NCI-H2196 (cell line): ENCODE results near the gene EFEMP2.
"Not testable (repeated sequence)": the region's sequence is repeated elsewhere in the genome, so short reads cannot be mapped to it uniquely, and the experiment has no call there.

Experiments used
- DNase-seq: peaks from one replicate; lab custom pipeline; 2025; ENCODE audit not compliant: unreplicated experiment; lab: John Stamatoyannopoulos, UW

The EFEMP2 gene

DNA sequence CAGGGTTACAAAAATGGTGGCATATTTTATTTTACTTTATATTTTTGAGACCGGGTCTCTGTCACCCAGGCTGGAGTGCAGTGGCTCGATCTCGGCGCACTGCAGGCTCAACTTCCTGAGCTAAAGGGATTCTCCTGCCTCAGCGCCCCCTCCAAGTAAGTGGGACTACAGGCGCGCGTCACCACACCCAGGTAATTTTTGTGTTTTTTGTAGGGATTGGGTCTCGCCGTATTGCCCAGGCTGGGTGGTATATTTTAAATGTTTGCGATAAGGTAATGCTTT lies 28.2 kb upstream of the EFEMP2 start:
- DNase-seq, result no peak

GRCh38 chr11:65900125-65900898 lies 27.7 kb upstream of the EFEMP2 start, which contains the start of gene FOSL1:
TSS of gene FOSL1 (minus strand) at chr11:65900388. CDS start at chr11:65900339, 49 bp downstream.
- peak; percentile 88 for DNase-seq

GRCh38 chr11:65899356-65900124 lies 26.9 kb upstream of the EFEMP2 start:
- DNase-seq, result no peak

- no peak for DNase-seq
Measured at GRCh38 chr11:65898656-65899355, 26.2 kb upstream of the EFEMP2 start.

DNA sequence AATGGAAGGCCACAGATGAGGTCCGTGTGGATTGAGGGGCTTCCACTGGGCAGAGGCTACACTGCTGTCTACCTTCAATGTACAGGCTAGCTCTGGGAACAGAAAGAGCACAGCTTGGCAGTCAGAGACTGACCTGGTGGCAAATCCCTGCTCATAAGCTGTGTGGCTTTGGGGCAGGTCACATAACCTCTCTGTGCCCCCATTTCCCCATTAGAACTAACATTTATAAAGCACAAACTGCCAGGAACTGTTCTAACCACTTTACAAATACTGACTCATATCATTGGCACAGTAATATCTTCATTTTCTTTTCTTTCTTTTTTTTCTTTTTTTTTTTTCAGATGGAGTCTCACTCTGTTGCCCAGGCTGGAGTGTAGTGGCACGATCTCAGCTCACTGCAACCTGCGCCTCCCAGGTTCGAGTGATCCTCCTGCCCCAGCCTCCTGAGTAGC lies 24.4 kb upstream of the EFEMP2 start:
- no peak for DNase-seq

- no peak for DNase-seq
Measured at GRCh38 chr11:65896034-65896999, 23.7 kb upstream of the EFEMP2 start.

DNA sequence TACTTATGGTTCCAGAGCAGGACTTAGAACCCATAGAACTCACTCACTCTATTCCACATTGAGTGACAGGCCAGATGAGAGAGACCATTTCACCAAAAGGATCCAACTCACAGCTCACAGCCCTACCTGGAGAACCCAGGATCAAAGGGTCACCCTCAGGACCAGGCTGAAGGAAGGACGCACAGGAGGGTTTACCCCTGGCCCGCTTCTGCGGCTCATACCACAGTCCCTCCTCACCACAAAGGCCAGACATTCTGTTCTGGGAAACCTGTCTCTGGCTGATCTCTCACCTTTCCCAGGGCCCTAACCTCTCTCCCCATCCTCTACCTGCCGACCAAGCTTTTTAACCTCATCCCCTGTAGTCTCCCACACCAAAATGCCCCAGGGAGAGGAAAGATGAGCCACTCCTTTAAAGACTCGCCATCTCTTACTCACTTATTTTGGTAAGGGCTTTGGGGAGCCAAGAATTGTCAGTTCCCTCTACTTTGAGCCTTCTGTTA lies 22.9 kb upstream of the EFEMP2 start:
- no peak for DNase-seq

GRCh38 chr11:65894034-65894591 lies 21.5 kb upstream of the EFEMP2 start:
- no peak for DNase-seq

DNA sequence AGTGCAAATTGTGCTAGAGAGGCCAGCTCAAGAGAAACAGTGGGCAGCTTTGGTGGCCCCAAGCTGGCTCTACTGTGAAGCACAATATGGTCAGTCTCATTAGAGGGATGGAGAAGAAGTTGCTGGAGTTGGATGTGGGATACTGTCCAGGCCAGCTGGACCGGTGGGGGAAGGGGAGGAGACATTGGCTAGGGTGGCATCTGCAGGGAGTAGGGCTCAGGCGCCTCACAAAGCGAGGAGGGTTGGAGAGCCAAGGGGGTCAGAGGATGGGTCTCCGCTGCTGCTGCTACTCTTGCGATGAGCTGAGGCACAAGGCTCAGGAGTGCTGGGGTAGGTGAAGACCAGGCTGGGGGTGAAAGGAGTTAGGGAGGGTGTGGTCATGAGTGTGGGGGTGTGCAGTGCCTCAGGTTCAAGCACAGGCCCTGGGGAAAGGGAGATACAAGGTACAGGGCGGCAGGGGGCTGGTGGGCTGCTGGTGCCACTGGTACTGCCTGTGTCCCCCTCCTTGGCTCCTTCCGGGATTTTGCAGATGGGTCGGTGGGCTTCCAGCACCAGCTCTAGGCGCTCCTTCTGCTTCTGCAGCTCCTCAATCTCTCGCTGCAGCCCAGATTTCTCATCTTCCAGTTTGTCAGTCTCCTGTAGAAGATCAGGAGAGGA lies 20.2 kb upstream of the EFEMP2 start:
- DNase-seq, result no peak

DNA sequence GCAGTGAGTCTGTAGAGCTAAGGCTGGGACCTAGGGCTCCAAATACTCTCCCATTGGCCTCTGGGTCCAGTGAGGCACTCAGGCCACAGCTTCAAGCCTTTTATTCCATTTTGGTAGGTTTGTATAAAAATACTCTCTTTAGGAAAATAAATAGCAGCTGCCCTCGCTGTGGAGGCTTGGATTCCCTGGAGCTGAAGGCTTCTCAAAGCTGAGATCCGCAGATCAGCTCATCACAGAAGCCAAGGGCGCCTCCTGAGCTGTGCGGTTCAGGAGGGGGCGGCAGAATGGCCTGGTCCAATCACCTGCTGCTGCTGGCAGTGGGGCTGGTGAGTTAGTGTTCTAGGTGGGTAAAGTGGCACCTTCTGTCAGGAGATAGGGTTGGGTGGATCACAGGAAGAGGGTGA lies 19.5 kb upstream of the EFEMP2 start:
- DNase-seq, result not testable (repeated sequence)

- no peak for DNase-seq
Measured at GRCh38 chr11:65891219-65892136, 18.9 kb upstream of the EFEMP2 start.

DNA sequence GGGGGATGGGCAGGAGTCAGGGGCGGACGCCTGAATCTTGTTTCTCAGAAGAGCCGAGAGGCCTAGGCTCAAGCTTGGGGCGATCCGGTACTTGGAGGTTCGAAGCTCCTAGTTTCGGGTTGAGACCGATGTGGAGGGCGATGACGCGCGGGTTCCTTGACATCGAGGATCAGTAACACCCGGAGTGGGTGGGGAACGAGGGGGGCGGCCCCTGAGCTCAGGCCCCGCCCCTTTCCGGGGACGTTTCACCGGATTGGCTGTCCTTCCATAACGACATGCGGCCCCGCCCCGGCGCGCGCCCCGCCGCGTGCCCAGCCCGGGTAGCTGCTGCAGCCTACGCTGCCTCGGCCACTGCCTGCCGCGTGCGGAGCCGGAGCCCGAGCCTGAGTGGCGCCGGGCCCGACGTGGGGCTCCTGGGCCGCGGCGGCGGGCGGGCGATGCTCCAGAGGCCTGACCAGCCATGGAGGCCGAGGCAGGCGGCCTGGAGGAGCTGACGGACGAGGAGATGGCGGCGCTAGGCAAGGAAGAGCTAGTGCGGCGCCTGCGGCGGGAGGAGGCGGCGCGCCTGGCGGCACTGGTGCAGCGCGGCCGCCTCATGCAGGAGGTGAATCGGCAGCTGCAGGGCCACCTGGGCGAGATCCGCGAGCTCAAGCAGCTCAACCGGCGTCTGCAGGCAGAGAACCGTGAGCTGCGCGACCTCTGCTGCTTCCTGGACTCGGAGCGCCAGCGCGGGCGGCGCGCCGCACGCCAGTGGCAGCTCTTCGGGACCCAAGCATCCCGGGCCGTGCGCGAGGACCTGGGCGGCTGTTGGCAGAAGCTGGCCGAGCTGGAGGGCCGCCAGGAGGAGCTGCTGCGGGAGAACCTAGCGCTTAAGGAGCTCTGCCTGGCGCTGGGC lies 18.0 kb upstream of the EFEMP2 start, which contains the start of gene CCDC85B:
Gene CCDC85B (plus strand): TSS at position 350 of the 895 bp plus-strand sequence. CDS start 111 bp downstream, at position 461.
- peak; percentile 96 for DNase-seq

DNA sequence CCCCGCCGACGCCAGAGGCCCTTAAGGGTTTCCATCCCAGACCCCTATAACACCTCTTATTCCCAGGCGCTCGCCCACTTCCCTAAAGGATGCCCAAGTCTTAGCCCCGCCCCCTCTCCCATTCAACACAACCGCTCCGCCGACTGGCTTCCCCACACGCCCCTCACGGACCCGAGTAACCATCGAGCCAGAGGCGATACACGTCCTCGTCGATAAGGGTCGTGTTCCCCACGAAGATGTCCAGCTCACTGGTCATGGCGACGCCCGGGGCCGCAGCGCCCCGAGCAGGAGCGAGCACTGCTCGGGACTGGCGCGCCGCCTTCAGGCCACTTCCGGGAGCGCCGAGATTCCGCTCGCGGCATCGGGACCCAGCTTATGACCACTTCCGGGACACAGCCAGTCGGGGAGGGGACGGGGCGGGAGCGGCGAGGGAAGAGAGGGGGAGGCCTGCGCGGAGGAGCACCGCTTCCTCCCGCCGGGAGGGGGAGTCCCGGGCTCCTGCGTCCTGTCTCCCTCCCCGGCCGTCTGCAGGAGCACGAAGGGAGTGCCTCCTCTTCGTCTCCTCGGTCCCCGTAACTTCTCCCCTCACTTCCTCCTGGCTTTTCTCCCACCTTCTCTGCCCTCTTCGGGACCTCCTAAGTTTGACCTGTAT lies 15.7 kb upstream of the EFEMP2 start, which contains the start of gene FIBP:
Gene FIBP (minus strand): TSS at position 309 of the 652 bp plus-strand sequence. CDS start 53 bp downstream, at position 256.
- DNase-seq, result peak; percentile 97

DNA sequence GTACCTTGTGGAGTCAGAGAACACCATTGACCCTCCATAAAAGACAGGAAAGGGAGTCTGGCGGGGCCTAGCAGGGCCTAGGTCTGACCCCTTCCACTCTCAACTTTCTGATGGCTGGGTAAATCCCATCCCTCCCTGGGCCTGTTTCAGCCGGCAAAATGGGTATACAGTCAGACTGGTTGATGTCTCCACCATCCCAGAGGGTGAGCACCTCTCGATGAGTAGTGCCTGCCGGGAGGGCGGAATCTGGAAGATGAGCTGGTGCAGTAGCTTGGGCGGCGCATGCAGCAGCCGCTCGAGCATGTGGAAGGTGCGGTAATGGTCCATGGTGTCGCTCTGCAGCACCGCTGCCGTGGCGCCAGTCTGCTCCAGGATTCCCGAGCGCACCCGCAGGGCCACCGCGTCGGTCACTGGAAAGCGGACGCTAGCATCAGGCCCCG lies 15.1 kb upstream of the EFEMP2 start:
- DNase-seq, result no peak

- no peak for DNase-seq
Measured at GRCh38 chr11:65886826-65887722, 14.5 kb upstream of the EFEMP2 start.
